PC-9 (cell line): Measurements from ENCODE around the gene DIAPH2.

ENCODE experiments used
- CTCF ChIP-seq: fragments of 200-600 bp; sonication (generic); conservative IDR thresholded peaks from 2 replicates; pipeline ENCODE4 v1.6.1; 2017; ENCODE audit warnings: mixed run types, antibody characterized with exemption, mild to moderate bottlenecking, moderate library complexity
- EZH2 ChIP-seq: fragments of 200-600 bp; sonication (generic); IDR thresholded peaks from 2 replicates; pipeline ENCODE4 v1.8.0; 2017; ENCODE audit warnings: antibody characterized with exemption, low read depth

GRCh38 chrX:97310373-97310772, 625.7 kb downstream of the DIAPH2 start:
- TF ChIP-seq CTCF: no peak
- no peak for TF ChIP-seq EZH2
